HS-27A (cell line): ENCODE data around the gene SNTG2.

Experiments
- DNase-seq: peaks from one replicate; pipeline ENCODE4 v3.0.0-alpha.2; 2012; ENCODE audit warnings: low read depth, missing footprints

Gene SNTG2

DNA sequence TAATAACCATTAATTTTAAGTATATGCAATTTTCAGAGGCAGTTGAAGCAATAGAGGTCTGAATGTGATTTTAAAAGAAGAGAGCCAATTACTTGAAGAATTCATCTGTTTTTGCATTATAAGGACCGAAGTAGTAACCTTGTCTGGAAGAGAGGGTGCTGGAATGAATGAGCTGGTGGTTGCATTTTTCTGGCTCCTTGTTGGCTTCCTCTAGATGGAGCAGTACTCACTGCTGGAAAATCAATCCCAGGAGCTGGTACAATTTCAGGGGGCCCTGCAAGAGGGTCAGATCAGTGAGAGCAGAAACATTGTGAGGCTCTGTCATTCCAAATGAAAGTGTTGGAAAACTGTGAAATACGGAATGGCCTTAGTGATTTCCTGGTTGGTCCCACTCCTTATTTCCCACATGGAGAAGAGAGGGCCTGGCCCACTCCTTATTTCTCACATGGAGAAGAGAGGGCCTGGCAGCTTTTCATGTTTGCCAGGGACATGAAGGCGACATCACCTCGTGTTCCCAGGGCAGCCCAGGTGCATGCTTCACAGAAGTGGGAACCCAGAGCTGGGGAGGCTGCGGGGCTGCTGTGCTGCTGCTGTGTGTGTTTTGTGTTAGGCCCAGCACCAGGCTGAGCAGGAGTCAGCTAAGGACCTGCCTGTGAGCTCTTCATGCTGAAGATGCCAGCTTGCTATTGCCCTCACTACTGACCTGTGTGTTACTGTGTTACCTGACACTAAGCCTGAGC is 197.4 kb downstream of the SNTG2 start:
- DNase-seq = no peak

DNA sequence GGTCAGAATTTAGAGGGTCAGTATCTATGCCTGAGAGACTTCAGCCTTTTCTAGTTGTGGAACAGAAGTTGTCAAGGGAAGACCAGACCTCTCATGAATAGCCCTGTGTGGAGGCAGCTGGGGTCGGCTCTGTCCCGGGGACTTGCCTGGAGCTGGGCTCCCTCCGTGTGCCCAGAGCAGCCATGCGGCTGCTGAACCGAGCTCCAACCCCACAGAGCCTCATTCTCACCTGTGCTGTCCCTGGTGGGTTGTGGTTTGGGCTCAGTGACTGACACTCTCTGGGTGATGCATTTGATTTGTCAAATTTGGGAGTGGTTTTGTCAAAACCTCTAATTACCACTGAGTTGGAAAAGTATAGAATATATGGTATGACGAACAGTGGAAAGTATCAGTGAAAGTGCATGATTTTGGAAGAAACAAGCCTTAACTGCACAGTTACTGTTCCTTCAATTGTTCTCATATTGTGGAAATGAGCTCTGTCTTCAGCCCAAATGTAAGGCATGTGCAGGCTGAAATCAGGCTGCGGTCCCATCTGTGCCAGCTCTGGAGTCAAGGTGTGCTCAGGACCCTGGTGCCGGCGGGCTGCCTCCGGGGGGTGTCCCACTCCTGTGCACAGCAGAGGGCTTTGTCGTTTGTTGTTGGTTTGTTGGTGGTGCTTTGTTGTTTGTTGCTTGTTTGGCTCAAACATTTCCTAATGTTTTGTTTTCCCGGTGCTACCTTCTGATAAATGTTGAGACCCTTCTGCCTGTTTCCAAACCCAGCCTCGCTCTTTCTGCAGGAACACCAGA is 200.3 kb downstream of the SNTG2 start:
- no peak for DNase-seq

DNA sequence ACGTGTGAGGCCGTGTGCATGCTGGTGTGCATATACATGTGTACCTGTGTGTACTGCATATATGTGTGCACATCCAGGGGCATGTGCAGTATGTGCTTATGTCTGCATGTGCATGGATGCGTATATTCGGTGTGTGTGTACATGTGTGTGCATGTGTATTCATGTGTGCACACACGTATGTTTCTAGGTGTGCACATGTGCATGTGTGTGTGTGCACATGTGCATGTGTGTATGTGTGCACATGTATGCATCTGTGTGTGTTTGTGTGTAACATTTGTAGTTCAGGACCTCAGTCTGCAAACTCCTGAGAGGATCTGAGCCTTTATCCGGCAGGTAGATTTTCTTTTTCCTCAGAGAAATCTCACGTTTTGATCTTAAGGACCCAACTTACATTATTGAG is 201.7 kb downstream of the SNTG2 start:
- DNase-seq = no peak

DNA sequence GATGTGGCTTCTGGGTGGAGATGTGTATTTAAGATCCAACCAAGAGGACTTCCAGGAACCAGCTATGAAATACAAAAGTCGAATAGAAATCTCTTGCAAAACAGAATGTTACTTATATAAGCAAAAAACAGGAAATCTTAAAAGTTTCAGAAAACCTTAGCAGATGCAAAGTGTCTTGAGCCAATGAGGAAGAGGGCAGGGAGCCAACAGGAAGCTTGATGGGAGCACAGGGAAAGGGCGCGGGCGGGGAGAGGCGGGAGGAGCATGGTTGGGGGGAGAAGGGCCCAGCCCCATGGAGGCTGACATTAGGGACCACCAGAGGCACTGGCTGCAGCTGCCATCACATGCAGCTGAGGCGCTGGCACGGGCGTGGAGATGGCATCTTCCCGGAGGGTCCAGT is 203.3 kb downstream of the SNTG2 start:
- DNase-seq = no peak

DNA sequence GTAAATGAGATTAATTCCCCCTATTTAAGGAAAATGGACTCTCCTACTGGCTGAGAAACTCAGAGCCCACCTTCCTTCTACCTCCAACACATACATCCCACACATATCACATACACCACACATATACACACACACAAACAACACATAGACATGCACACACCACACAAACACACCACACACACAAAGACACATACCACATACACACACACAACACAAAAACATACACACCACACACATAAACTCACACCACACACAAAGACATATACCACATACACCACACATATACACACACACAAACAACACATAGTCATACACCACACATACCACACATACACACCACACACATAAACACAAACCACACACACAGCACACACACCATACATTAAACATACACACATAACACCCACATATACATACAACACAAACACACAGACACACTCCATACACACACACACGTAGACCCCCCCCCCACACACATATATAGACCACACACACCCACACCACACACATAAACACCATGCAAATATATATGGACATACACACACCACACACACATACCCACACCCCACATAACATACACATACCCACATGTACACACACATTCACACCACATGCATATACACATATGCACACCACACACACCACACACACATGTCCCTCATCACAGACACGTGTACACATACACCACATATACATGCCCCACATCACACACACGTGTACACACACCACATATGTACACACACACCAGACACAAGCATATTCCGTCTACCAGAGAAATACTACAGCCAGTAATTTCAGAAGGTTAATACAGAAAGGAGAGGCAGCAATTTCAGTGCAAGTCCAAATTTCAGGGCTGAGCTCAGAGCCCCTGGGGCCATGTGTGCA is 204.3 kb downstream of the SNTG2 start:
- DNase-seq = no peak

DNA sequence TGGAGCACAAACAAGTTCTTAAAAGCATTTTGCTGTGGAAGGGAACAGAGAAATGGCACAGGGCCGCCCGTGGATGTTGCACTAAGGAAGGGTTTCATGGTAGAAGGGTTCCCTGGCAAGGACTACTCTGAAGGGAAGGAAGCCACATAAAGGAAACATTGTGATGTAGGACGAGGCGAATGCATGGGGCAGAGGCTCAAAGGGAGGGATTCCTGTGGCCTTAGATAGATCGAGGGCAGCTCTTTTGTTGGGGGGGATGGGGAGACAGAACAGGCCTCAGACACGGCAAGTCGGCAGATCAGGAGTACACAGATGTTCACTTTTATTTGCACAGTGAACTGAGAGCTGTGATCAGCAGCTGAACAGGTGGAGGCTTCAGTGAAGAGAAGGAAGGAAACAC is 205.4 kb downstream of the SNTG2 start:
- no peak for DNase-seq

DNA sequence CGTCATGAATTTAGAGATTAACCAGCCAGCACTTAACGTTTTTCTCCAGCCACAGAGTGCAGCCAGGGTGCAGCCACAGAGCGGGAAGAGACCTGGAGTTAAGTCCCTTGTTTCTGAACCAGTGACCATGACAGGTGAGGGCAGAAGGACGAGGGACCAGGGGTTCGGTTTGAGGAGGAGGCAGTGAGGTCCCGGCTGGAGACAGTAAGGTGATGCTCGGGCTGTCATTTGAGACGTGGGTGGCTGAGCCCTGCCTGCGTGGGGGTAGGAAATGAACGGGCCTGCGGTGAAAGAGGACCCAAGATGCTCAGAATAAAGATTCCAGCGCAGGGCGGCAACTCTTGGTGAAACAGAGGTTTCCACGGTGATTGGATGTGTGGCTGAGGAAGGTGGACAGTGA is 205.9 kb downstream of the SNTG2 start:
- no peak for DNase-seq

DNA sequence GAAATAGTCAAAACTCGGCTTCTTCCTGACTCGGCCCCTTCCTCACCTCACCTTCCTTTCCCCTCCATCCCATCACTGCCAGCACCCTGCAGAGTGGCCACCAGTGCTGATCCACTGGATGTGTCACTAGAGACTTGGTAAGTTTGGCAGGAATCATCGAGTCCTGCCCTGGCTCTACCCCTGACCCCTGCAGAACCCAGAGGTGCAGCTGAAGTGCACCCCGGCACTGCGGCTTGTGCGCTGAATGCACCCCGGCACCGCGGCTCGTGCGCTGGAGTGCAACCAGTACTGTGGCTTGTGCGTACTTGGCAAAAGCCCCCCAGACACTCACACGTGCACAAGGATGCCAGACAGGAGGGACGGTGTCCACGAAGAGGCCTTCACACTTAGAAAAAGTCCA is 206.5 kb downstream of the SNTG2 start:
- no peak for DNase-seq

DNA sequence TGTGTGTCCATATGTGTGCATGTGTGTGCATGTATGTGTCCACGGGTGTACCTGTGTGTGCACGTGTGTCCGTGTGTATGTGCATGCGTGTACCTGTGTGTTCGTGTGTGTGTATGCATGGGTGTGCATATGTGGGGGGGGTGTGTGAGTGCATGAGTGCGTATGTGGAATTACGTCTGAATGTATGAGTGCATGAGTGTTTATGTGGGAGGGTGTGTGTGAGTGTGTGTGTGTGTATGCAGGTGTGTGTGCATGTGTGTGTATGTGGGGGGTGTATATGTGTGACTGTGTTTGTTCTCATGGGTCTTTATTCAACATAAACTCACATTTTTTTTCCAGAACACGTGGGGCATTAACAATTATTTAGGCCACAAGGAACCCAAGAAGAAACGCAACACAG is 208.4 kb downstream of the SNTG2 start:
- no peak for DNase-seq

DNA sequence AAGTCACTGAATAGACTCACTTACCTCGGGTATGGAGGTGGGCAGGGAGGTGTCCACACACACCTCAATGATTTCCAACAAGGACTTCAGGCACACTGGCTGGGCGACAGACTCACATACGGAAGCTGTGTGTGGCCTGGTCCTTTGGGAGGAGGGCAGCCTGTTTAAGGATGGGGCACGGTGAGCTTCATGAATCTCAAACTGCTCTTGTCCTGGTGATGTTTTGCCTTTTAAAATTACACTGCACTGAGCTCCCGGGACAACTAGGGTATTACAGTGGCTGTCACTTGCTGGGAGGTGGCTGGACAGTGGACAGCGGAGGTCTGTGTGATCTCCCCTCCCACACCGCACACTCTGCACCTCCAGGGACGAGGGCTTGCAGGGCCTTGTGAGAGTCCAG is 211.6 kb downstream of the SNTG2 start:
- DNase-seq = no peak

DNA sequence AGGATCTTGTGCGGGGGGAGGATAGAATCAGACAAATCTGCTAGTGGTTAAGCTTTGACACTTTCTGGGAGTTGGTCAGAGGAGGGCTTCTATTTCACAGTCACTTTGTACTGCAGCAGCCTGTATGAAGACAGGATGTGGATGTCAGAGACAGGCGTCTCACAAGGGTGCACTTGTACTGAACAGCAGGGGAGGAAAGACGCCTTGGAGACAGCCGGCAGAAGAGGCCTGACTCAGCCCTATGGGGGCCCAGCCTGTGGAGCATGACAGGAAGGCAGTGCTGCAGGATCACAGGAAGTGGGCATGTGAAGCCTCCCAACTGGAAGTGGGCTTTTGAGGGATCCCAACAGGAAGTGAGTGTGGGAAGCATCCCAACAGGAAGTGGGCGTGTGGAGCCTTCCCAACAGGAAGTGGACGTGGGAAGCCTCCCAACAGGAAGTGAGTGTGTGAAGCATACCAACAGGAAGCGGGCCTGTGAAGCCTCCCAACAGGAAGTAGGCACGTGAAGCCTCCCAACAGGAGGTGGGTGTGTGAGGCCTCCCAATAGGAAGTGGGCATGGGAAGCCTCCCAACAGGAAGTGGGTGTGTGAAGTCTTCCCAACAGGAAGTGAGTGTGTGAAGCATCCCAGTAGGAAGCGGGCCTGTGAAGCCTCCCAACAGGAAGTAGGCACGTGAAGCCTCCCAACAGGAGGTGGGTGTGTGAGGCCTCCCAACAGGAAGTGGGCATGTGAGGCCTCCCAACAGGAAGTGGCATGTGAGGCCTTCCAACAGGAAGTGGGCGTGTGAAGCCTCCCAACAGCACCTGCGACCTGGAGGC is 212.3 kb downstream of the SNTG2 start:
- no peak for DNase-seq

DNA sequence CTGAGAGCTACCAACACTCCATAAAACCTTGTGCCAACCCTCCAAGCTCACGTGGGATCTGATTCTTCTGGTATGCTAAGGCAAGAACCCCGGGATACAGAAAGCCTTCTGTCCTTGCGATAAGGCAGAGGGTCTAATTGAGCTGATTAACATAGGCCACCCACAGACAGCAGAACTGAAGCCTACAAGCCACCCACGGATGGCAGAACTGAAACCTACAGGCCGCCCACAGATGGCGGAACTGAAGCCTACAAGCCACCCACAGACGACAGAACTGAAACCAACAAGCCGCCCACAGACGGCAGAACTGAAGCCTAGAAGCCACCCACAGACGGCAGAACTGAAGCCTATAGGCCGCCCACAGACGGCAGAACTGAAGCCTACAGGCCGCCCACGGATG is 216.3 kb downstream of the SNTG2 start:
- DNase-seq = no peak

DNA sequence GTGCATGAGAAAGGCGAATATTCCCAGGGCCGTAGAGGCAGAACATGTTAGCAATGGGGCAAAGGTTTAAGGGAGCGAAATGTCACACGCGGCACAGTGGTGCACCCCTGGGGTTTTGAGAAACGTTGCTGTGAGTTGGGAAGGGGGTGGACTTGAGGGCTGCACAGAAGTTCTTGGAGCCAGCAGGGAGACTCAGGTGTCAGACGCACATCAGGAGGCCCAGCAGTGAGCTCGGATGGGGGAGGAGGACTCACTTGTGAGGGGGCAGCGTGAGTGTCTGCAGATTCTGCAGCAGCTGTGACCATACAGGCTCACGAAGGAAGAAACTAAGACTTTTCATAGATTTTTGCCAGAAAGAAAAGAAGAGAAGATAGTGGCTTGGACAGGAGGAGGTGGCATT is 218.2 kb downstream of the SNTG2 start:
- no peak for DNase-seq

DNA sequence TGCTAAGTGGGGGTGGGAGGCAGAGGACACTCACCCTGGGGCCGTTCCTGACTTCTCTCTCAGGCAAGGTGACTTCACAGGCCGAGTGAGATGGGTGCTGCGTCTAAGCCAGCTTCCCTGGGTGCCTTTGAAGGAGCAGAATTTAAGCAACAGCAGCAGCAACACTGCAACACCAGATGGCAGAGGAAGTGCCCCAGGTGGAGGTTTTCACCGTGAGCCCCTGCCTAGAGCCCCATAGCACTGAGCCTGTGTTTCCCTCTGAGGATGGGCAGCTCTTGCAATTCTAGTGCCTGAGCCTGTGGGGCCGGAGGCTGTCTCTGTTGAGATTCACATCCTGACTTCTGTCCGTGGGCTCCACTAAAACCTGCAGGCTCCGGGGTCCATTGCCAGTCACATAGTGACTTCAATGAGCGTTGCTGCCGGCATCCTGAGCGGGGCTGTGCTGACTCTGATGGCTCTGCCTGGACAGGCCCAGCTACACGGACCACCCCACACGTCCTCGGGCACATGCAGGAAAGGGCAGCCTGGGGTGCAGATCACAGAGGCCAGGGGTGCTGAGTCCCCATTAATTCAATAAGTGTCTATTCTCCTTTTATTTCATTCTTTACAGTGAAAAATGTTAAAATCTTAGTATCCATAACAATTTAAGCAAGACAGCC is 218.8 kb downstream of the SNTG2 start:
- DNase-seq = no peak

DNA sequence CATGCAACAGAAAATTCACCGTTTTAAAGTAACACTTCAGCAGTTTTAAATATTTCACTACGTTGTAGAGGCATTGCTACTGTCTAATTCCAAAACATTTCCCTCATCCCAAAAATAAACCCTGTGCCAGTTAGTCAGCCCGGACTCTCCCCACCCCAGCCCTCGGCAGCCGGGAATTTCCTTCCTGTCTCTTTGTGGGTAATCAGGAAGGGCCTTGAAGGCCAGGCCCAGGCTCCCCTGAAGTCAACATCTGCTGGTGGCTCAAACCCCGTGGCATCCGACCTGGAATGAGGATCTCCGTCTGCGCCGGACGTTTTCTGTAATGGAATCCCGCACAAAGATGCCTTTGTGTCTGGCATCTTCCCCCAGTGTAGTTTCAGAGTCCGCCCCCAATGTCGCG is 219.6 kb downstream of the SNTG2 start:
- no peak for DNase-seq

DNA sequence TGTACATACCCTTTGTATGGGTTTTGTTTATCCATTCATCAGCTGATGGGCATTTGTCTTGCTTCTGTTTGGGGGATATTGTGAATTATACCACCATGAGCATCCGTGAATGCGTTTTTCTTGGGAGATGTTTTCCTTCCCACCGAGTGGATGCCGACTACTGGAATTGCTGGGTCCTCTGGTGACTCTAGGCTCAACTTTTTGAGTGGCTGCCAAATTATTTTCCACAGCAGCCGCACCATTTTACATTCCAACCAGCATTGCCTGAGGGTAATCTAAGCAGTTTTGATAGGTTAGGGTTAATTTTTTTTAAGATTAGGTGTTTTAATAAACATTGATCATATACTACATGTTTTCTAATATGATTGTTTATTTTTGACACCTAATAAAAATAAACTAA is 220.1 kb downstream of the SNTG2 start:
- DNase-seq = no peak

DNA sequence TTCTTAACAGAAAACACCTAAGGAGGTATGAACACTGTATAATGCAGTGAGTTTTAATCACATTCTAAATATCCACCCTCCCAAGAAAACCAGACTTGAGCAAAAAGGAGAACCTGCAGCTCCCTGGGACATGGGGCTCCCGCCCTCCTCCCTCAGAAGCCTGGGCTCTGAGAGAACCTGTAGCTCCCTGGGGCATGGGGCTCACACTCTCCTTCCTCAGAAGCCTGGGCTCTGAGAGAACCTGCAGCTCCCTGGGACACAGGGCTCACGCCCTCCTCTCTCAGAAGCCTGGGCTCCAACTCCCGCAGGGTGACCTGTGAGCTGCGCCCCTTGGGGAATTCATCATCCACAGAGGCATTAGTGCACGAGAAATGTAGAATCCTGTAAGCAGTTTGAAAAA is 222.9 kb downstream of the SNTG2 start:
- no peak for DNase-seq

DNA sequence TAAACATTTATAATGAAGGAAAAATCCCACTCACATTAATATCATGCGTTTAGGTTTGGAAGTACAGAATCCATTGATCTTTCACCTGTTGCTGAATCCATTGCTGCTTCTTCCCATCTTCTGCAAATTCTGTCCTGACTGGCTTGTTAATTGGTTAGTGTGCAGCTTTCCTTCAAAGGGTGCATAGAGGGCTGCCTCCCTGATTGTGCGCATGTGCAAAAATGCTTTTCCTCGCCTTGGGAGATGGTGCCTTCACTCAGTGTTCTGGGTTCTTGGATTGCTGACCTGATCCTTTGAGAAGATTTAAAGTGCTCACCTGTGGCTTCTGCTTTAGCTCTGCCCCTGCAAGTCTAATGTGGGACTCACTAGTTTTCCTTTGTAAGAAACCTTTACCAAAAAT is 231.2 kb downstream of the SNTG2 start:
- DNase-seq = no peak

DNA sequence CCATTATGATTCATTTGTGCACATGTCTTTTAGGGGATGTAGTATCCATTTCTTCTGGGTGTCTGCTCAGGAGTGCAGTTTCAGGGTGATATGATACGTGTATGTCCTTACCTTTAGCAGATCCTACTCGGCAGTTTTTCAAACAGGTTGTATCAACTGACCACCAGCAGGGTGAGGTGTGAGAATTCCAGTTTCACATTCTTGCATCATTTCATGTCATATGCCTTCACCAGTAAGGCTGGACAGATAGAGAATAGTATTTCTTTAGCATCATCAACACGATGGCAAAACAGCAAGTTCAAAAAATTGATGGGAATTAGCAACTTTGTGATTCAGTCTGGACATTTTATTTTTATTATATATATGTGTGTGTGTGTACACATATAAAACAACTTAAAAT is 232.7 kb downstream of the SNTG2 start:
- no peak for DNase-seq

DNA sequence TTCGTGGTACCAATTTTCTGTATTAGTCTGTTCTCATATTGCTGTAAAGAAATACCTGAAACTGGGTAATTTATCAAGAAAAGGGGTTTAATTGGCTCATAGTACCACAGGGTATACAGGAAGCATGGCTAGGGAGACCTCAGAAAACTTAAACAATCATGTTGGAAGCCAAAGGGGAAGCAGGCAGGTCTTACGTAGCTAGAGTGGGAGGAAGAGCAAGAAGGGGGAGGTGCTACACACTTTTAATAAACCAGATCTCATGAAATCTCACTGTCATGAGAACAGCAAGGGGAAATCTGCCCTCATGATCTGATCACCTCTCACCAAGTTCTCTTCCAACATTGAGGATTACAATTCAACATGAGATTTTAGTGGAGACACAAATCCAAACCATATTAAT is 235.8 kb downstream of the SNTG2 start:
- DNase-seq = no peak

DNA sequence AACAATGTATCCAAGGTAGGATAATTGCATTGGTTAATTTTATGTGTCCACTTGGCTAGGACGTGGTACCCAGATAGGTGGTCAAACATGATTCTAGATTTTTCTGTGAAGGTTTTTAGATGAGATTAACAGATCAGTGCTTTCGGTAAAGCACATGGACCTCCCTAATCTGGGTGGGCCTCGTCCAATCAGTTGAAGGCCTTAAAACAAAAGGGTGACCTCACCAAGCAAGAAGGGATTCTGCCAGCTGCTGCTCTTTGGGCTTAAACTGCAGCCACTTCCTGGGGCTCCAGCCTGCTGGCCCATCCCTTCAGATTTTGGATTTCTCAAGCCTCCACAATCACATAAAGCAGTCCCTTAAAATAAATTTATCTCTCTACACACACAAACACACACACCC is 236.5 kb downstream of the SNTG2 start:
- DNase-seq = no peak
